Upper lobe of right lung (tissue), 1 donor: ENCODE results near the gene SFT2D3. TPM values are rescaled to one million over a fixed set of nuclear protein-coding genes. Genes with fewer than 3 reads are reported as not detected.

Experiments used
- ATAC-seq: fragments of 200-7000 bp; cut with Tn5 transposase; one replicate; pipeline ENCODE4 v1.9.1; 2020; ENCODE audit warnings: mild to moderate bottlenecking, moderate library complexity
- DNase-seq: peaks from one replicate; pipeline ENCODE4 v3.0.0-alpha.2; 2020
- H3K27ac ChIP-seq: fragments of 200-600 bp; one replicate; pipeline ENCODE4 v1.8.0; 2022
- H3K27me3 ChIP-seq: fragments of 200-600 bp; one replicate; pipeline ENCODE4 v1.8.0; 2022; ENCODE audit warnings: mild to moderate bottlenecking
- H3K36me3 ChIP-seq: fragments of 200-600 bp; one replicate; pipeline ENCODE4 v1.8.0; 2022
- H3K4me1 ChIP-seq: fragments of 200-600 bp; one replicate; pipeline ENCODE4 v1.8.0; 2022
- H3K4me3 ChIP-seq: fragments of 200-600 bp; one replicate; pipeline ENCODE4 v1.8.0; 2022; ENCODE audit warnings: mild to moderate bottlenecking
- H3K9me3 ChIP-seq: fragments of 200-600 bp; one replicate; pipeline ENCODE4 v1.8.0; 2022
- intact Hi-C: fragments of 100-400 bp; cut with DNase I; formaldehyde crosslinking; loops from one replicate; pipeline ENCODE4 v1.11.0; 2022
- total RNA-seq: library from RNA; stranded (reverse); fragmentation: NEBNext Ultra II Directional; extraction: Animal tissue kit (Norgen Biotek cat#: 25700); gene quantifications from one replicate; pipeline ENCODE4 v1.2.1, GENCODE V29; 2021
- TF ChIP-seq, protein P1 (sequence below): fragments of 200-600 bp; IDR thresholded peaks from one replicate; pipeline ENCODE4 v1.8.0; 2022; ENCODE audit warnings: antibody characterized with exemption
- donor health status: DM: no; HTN: yes; CAD: no; lungs with severe emphysema.

The SFT2D3 gene
- total RNA-seq, 1 donor from 2014 or later = 7.7 TPM

DNA sequence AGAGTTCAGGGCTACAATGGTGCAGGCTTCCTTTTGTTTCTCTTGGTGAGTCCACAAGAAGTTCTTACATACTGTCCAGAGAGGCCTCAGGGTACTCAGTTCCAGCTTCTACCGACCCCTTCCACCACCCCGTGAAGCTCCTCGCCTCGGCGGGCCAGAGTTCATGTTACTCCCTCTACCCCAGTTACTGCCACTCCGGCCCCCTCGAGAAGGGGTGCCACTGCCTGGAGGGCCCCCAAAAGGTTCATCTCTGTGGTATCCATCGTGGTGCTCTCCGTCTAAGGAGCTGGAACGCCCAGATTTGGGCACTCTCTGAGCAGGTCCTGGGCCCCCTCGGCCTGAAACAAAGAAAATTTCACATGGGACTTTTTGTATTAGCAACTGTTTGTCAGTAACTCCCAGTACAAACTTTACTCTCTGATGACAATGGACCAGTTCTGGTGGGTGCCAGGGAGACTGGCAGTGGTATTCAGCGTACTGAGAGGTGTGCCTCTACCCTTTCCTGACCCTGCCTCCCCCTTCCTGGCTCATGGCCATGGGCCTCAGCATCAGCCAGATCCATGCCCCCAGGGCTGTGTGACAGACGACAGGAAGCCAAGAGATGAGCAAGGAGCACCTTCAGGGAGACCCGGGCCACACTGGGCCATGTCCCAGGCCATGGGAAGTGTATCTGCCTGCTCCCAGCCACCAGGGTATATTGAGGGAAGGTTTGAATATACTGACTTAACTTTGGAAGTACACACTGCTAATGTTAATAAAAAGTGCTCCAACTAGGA is 5.1 kb downstream of the SFT2D3 start:
- TF ChIP-seq, protein P1, sequence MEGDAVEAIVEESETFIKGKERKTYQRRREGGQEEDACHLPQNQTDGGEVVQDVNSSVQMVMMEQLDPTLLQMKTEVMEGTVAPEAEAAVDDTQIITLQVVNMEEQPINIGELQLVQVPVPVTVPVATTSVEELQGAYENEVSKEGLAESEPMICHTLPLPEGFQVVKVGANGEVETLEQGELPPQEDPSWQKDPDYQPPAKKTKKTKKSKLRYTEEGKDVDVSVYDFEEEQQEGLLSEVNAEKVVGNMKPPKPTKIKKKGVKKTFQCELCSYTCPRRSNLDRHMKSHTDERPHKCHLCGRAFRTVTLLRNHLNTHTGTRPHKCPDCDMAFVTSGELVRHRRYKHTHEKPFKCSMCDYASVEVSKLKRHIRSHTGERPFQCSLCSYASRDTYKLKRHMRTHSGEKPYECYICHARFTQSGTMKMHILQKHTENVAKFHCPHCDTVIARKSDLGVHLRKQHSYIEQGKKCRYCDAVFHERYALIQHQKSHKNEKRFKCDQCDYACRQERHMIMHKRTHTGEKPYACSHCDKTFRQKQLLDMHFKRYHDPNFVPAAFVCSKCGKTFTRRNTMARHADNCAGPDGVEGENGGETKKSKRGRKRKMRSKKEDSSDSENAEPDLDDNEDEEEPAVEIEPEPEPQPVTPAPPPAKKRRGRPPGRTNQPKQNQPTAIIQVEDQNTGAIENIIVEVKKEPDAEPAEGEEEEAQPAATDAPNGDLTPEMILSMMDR = no peak
- no peaks in the 10 kb centered on the region for H3K9me3 ChIP-seq
- H3K4me3 ChIP-seq = no peak overlapping the region
- no peak overlapping the region for H3K27ac ChIP-seq
- H3K4me1 ChIP-seq = peaks cover 42% of the 10 kb centered on the region
- no peak for ATAC-seq
- DNase-seq = no peak
- intact Hi-C loops = no loop called here
- peaks cover 48% of the 10 kb centered on the region for H3K36me3 ChIP-seq
- no peaks in the 10 kb centered on the region for H3K27me3 ChIP-seq

DNA sequence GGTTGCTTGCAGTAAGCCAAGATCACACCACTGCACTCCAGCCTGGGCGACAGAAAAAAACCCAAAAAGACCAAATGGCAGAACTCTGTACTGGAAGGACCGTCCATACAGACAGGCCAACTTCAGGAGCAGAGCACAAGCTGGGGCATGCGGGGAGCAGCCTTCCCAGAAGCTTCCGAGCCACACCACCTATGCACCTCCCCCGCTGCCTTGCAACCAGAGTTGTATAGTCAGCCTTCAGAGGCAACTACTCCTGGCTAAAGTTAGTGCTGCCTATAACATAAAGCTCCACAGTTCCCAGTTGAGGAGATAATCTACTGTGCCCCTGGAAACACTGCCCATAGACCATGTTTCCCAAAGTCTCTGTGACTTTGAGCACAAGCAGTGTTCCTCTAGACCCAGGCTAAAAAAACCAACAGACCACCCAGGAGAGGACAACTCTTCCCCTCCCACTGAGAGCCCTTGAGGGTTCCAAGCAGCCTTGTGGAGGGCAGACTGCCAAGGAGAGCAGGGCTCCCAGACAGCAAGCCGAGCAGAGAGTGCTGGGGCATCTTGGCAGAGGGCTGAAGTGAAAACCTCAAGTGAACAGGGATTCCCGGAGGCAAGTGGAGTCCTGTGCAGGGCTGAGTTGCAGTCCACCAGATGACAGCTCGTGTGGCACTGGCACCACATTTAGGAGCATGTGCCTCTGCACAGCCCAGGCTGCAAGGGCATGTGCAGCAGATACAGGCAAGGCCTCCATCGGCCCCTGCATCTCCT is 6.8 kb downstream of the SFT2D3 start:
- no peaks in the 10 kb centered on the region for H3K27me3 ChIP-seq
- H3K4me1 ChIP-seq = peaks cover 40% of the 10 kb centered on the region
- DNase-seq (no peak), ATAC-seq (peak; percentile 40)
- TF ChIP-seq, protein P1 = no peak
- H3K27ac ChIP-seq = no peak overlapping the region
- peaks cover 44% of the 10 kb centered on the region for H3K36me3 ChIP-seq
- no peaks in the 10 kb centered on the region for H3K9me3 ChIP-seq
- intact Hi-C loops = no loop called here
- H3K4me3 ChIP-seq = no peak overlapping the region

DNA sequence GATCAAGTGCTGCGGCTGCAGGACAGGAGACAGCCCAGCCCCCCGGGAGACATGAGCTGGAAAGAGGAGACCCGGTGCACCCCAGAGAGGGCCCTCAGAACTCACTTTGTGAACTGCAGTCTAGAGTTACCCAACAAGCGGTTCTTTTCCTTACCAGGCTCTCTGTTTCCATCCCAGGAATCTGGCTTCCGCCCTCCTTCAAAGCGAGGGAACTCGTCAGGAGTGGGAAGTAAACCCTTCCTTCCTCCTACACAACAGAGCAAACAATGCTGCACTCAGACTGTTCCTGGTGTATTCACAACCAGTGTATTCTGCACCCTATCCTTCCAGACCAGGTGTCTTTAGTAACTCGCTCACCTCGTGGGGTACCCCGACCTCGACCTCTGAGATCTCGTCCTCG is 8.0 kb downstream of the SFT2D3 start:
- H3K4me3 ChIP-seq = no peak overlapping the region
- ATAC-seq (no peak), DNase-seq (no peak)
- no peaks in the 10 kb centered on the region for H3K9me3 ChIP-seq
- intact Hi-C loops = no loop called here
- H3K27ac ChIP-seq = no peak overlapping the region
- peaks cover 47% of the 10 kb centered on the region for H3K36me3 ChIP-seq
- no peaks in the 10 kb centered on the region for H3K27me3 ChIP-seq
- H3K4me1 ChIP-seq = peaks cover 27% of the 10 kb centered on the region
- TF ChIP-seq, protein P1 = no peak

DNA sequence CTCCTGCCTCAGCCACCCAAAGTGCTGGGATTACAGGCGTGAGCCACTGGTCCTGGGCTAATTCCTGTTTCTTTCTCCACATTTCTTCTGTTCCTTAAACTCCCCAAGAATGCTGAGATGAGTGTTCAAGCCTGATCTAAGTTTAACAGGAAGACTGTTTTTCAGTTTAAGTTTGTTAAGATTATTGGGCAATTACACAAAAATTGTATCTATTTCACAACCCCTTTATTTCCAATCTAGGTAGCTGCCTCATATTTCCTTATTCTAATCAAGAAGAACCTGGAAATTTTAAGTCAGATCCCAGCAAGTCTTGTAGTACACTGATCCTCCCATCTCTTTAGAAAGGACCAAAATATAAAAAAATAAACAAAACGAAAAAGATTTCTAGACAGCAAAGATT is 11.7 kb downstream of the SFT2D3 start:
- no peaks in the 10 kb centered on the region for H3K9me3 ChIP-seq
- no peaks in the 10 kb centered on the region for H3K27me3 ChIP-seq
- H3K27ac ChIP-seq = no peak overlapping the region
- H3K4me3 ChIP-seq = no peak overlapping the region
- peaks cover 27% of the 10 kb centered on the region for H3K36me3 ChIP-seq
- DNase-seq = no peak
- H3K4me1 ChIP-seq = peaks cover 10% of the 10 kb centered on the region
- intact Hi-C loops = no loop called here
- TF ChIP-seq, protein P1 = no peak
- ATAC-seq = no peak

DNA sequence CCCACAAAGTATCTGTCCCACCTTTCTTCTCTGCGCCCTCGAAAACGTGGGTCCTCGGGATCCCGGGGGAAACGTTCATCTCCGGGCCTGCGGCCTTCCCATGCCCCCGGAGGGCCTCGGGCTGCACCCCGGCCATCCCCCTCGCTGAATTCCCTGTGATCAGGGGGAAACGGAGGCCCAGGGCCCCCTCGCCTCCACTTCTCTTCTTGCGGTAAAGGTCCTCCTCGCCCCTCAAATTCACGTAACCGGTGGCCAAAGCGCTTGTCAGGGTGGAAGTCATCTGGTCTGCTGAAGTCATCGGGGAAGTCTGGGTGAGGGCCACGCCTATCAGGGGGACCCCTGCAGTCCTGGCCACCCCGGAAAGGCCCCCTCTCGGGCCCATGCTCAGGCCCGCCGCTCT is 12.3 kb downstream of the SFT2D3 start:
- DNase-seq = no peak
- ATAC-seq = peak; percentile 32
- no peaks in the 10 kb centered on the region for H3K9me3 ChIP-seq
- H3K27me3 ChIP-seq = no peaks in the 10 kb centered on the region
- TF ChIP-seq, protein P1 = no peak
- intact Hi-C loops = no loop called here
- H3K4me3 ChIP-seq = no peak overlapping the region
- H3K27ac ChIP-seq = no peak overlapping the region
- peaks cover 6% of the 10 kb centered on the region for H3K4me1 ChIP-seq
- peaks cover 27% of the 10 kb centered on the region for H3K36me3 ChIP-seq
